ENCODE results near the gene SPG11.

GRCh38 chr15:44550256-44550655 is 113.2 kb downstream of the SPG11 start:
- TF ChIP-seq SUZ12 (IDR thresholded peaks at IDR 0.05; ENCODE audit: extremely low read depth, insufficient read depth, insufficient read length) = no peak
- TF ChIP-seq ZNF274 (IDR thresholded peaks at IDR 0.05; ENCODE audit: low read depth, low read length) = no peak
- TF ChIP-seq YY1 (IDR thresholded peaks at IDR 0.05; ENCODE audit: insufficient read depth, insufficient read length) = no peak

All from NT2/D1 (cell line).